Measurements from ENCODE around the gene VENTX. TPM values are rescaled to one million over a fixed set of nuclear protein-coding genes. Genes with fewer than 3 reads are reported as not detected.

Gene VENTX
- total RNA-seq, 4 donors from 2014 or later, result 0.13 to 0.95 (median 0.82) TPM; not detected in 1

DNA sequence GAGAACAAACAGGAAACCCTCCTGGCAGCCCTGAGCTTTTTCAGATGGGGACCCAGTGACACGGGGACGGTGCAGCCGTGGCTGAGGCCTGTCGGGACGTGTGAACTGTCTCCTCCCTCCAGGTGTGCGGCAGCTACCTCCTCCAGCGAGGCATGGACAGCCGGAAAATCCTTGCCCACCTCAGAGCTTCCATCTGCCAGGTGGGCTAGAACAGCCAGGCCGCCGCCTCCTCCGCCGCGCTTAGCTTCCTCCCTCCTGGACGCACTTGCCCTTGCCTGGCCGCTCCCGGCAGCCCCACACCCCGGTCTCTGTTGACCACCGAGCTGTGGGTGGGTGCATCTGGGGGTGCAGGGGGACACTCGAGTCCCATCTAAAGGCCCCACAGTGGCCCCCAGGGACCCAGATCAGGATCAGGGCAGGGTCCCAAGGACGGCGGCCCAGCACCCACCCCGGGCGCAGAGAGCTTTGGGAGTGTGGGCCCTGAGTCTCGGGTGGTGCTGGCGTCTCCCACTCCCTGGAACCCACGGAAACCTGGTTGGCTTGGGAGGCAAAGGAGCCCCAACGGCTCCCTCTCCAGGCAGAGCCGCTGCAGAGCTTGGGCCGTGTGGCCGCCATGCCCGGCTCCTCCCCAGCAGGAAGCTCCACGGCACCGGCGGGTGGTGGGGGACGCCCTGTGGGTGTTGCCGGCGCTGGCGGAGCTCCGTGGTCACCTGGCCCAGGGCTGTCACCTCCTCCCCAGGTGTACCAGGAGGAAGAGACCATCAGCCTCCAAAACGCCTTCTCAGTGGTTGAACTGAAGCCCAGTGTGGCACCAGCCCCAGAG lies 40.5 kb upstream of the VENTX start:
- H3K4me3 ChIP-seq, result no peak overlapping the region
- intact Hi-C loops (cut with DNase I), result no loop called here
- no peak for TF ChIP-seq POLR2A (IDR thresholded peaks at IDR 0.05)
- TF ChIP-seq, protein P1, sequence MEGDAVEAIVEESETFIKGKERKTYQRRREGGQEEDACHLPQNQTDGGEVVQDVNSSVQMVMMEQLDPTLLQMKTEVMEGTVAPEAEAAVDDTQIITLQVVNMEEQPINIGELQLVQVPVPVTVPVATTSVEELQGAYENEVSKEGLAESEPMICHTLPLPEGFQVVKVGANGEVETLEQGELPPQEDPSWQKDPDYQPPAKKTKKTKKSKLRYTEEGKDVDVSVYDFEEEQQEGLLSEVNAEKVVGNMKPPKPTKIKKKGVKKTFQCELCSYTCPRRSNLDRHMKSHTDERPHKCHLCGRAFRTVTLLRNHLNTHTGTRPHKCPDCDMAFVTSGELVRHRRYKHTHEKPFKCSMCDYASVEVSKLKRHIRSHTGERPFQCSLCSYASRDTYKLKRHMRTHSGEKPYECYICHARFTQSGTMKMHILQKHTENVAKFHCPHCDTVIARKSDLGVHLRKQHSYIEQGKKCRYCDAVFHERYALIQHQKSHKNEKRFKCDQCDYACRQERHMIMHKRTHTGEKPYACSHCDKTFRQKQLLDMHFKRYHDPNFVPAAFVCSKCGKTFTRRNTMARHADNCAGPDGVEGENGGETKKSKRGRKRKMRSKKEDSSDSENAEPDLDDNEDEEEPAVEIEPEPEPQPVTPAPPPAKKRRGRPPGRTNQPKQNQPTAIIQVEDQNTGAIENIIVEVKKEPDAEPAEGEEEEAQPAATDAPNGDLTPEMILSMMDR (IDR thresholded peaks at IDR 0.05), result no peak
- 87% methylated on average over 6 of the region's 40 CpGs; no CpG with 5 or more reads in 1 of the 2 donors for WGBS, 2 donors
- H3K9me3 ChIP-seq, result no peaks in the 10 kb centered on the region
- no peaks in the 10 kb centered on the region for H3K4me1 ChIP-seq
- peaks cover 0 to 55% (median 0%) of the 10 kb centered on the region in 4 donors for H3K27me3 ChIP-seq
- DNase-seq, result no peak
- no peaks in the 10 kb centered on the region for H3K36me3 ChIP-seq
- no peak overlapping the region for H3K27ac ChIP-seq

DNA sequence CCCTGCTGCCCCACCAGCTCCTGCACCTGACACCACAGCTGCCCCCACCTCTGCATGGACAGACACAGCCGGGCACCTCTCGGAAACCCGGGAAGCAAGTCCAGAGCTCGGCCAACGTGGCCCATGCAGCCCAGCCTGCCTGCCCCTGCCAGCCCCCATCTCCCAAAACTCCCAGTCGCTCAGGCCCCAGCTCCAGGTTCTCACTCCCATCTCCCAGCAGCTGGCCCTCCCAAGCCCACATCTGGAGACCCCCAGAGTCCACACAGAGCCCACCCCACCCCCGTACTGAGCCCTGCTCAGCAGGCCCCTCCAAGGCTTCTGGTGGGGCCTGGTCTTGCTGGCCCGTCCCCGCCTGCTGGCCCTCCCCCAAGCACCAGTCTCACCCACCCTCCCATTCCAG lies 39.9 kb upstream of the VENTX start:
- Histone ChIP-seq H3K4me3 (no peak overlapping the region), H3K27ac (no peak overlapping the region), H3K9me3 (no peaks in the 10 kb centered on the region), H3K4me1 (no peaks in the 10 kb centered on the region), H3K36me3 (no peaks in the 10 kb centered on the region), H3K27me3 (peaks cover 0 to 55% (median 0%) of the 10 kb centered on the region in 4 donors)
- 80 to 93% methylated on average over 1 to 3 of the region's 9 CpGs for WGBS, 2 donors
- intact Hi-C loops (cut with DNase I), result no loop called here
- no peak for TF ChIP-seq POLR2A (IDR thresholded peaks at IDR 0.05)
- TF ChIP-seq, protein P1 (IDR thresholded peaks at IDR 0.05), result no peak
- DNase-seq, result no peak

DNA sequence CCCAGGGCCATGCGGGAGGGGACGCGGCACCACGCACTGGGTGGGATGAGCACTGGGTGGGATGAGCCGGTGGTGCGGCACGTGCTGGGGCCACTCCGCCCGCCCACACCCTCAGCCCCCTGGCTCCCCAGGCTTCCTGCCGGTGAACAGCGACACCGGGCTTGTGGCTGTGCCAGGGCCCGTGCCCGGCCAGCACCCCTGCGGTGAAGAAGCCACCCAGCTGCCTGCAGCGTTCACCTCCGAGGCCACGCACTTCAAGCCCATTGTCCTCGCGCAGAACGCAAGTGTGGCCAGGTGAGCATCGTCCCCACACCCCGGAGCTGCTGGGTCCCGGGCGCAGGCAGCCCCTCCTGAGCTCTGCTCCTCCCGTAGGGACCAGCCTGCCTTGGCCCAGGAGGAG lies 39.4 kb upstream of the VENTX start:
- 80 to 97% methylated on average over 1 to 6 of the region's 26 CpGs for WGBS, 2 donors
- Histone ChIP-seq H3K27me3 (peaks cover 0 to 55% (median 0%) of the 10 kb centered on the region in 4 donors), H3K4me1 (no peaks in the 10 kb centered on the region), H3K36me3 (no peaks in the 10 kb centered on the region), H3K4me3 (no peak overlapping the region), H3K27ac (no peak overlapping the region), H3K9me3 (no peaks in the 10 kb centered on the region)
- intact Hi-C loops (cut with DNase I), result no loop called here
- no peak for TF ChIP-seq POLR2A (IDR thresholded peaks at IDR 0.05)
- TF ChIP-seq, protein P1 (IDR thresholded peaks at IDR 0.05), result no peak
- no peak for DNase-seq

DNA sequence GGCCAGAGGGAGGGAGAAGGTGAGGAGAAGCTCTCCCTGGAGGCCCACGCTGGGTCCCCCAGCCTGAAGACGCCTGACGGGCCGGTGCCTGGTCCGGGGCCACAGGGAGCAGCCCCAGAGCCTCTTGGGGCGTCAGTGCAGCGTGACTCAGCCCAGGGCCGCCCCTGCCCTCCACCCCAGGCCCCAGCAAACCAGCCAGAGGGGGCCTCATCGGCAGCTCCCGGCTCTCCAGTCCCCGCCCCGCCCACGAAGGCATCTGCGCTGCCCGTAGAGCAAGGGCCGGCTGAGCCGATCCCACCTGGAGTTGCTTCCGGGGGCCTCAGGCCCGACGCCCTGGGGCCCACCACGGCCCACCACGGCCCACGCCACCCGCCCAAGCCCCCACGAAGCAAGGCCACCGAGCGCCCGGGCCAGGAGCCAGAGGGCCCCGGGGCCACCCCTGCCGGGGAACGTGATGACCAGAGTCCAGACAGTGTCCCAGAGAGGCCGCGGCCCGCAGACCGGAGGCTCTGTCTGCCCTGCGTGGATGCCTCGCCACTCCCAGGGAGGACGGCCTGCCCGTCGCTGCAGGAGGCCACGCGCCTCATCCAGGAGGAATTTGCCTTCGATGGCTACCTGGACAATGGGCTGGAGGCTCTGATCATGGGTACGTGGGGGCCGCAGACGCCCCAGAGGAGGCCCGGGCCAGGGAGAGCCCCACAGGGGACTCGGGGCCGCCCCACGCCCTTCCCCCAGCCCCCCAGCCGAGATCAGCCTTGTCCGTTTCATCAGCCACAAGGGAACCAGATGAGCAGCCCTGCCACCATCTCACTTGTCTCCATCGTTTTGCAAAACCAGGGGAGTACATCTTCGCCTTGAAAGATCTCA lies 38.8 kb upstream of the VENTX start:
- TF ChIP-seq, protein P1 (IDR thresholded peaks at IDR 0.05), result no peak
- no peak for TF ChIP-seq POLR2A (IDR thresholded peaks at IDR 0.05)
- WGBS, 2 donors, result 72 to 100% methylated on average over 1 to 2 of the region's 54 CpGs
- no peaks in the 10 kb centered on the region for H3K36me3 ChIP-seq
- peaks cover 0 to 55% (median 0%) of the 10 kb centered on the region in 4 donors for H3K27me3 ChIP-seq
- no peaks in the 10 kb centered on the region for H3K4me1 ChIP-seq
- intact Hi-C loops (cut with DNase I), result no loop called here
- DNase-seq, result no peak
- no peaks in the 10 kb centered on the region for H3K9me3 ChIP-seq
- H3K4me3 ChIP-seq, result no peak overlapping the region
- H3K27ac ChIP-seq, result no peak overlapping the region

DNA sequence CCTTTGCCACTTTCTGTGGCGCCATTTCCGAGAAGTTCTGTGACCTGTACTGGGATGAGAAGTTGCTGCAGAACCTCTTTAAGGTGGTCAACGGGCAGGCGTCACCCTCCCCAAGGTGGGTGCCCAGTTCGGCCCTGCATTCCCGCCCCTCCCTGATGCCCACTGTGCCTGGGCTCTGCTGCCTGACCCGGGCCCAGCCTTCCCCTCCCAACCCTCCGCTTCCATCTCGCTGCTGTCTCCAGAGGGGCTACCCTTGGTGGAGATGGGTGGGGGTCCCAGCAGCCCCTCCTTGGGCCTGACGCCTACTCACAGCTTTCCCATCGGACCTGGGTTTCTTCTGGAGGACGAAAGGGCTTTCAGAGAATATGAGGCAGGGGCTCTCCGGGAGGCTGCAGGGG lies 38.2 kb upstream of the VENTX start:
- Histone ChIP-seq H3K27me3 (peaks cover 0 to 55% (median 0%) of the 10 kb centered on the region in 4 donors), H3K27ac (no peak overlapping the region), H3K4me3 (no peak overlapping the region), H3K36me3 (no peaks in the 10 kb centered on the region), H3K4me1 (no peaks in the 10 kb centered on the region), H3K9me3 (no peaks in the 10 kb centered on the region)
- no peak for TF ChIP-seq POLR2A (IDR thresholded peaks at IDR 0.05)
- TF ChIP-seq, protein P1 (IDR thresholded peaks at IDR 0.05), result no peak
- intact Hi-C loops (cut with DNase I), result no loop called here
- 77 to 87% methylated on average over 3 to 4 of the region's 13 CpGs for WGBS, 2 donors
- DNase-seq, result no peak
